Thoracic aorta (tissue), 2 donors: Measurements from ENCODE around the gene CBX2. TPM values are rescaled to one million over a fixed set of nuclear protein-coding genes. Genes with fewer than 3 reads are reported as not detected.
"Not testable (repeated sequence)": the region's sequence is repeated elsewhere in the genome, so short reads cannot be mapped to it uniquely, and the experiment has no call there.

Experiments
- ATAC-seq: fragments of 150-250 bp; one replicate; pipeline ENCODE4 v1.8.0; 2017; ENCODE audit warnings: low read depth; ENCODE audit not compliant: insufficient number of reproducible peaks, low FRiP score
- DNase-seq: peaks from one replicate; pipeline ENCODE4 v3.0.0-alpha.2; 2020; ENCODE audit warnings: low spot score
- H3K27ac ChIP-seq, 2 donors: fragments of 200-600 bp; sonication (generic); 1 replicate in 1 of 2; 2 replicates in 1 of 2; pipeline ENCODE4 v1.5.1; 2016; ENCODE audit warnings: mild to moderate bottlenecking in 2 of 2, moderate library complexity in 2 of 2
- H3K27me3 ChIP-seq: fragments of 200-600 bp; sonication (generic); replicated peaks from 2 replicates; pipeline ENCODE4 v1.6.0; 2016; ENCODE audit warnings: mild to moderate bottlenecking; ENCODE audit not compliant: insufficient read depth
- H3K36me3 ChIP-seq: fragments of 200-600 bp; sonication (generic); one replicate; pipeline ENCODE4 v1.5.1; 2016
- H3K4me1 ChIP-seq, 2 donors: fragments of 200-600 bp; sonication (generic); 1 replicate in 1 of 2; 2 replicates in 1 of 2; pipeline versions ENCODE4 v1.5.1 to v1.6.0; 2016; ENCODE audit warnings: low read depth in 2 of 2, mild to moderate bottlenecking in 1 of 2; ENCODE audit not compliant: control insufficient read depth in 1 of 2
- H3K4me3 ChIP-seq: fragments of 200-600 bp; sonication (generic); 2 replicates; pipeline ENCODE4 v1.5.1; 2016; ENCODE audit warnings: mild to moderate bottlenecking
- H3K9me3 ChIP-seq: fragments of 200-600 bp; sonication (generic); 2 replicates; pipeline ENCODE4 v1.5.1; 2016
- CTCF ChIP-seq: fragments of 200-600 bp; sonication (generic); IDR thresholded peaks from one replicate; pipeline ENCODE4 v1.5.1; 2019; ENCODE audit warnings: antibody characterized with exemption
- total RNA-seq, 2 donors: library from RNA; depleted of rRNA; stranded (reverse); fragments of >200 nt; gene quantifications; one replicate each; pipeline versions ENCODE4 v1.1.0 to v1.2.3, GENCODE V29; 2016

The CBX2 gene
- total RNA-seq, 2 donors from 2014 or later, result 0.14 TPM; not detected in 1

- H3K36me3 ChIP-seq, result no peaks in the 10 kb centered on the region
- H3K27ac ChIP-seq, result no peak overlapping the region
- peaks cover 0 to 6% of the 10 kb centered on the region in 2 donors for H3K4me1 ChIP-seq
- DNase-seq (no peak), ATAC-seq (no peak)
- no peak overlapping the region for H3K4me3 ChIP-seq
- peaks cover 29% of the 10 kb centered on the region for H3K27me3 ChIP-seq
- no peaks in the 10 kb centered on the region for H3K9me3 ChIP-seq
- no peak for TF ChIP-seq CTCF
Observed at GRCh38 chr17:79752175-79752574, 25.8 kb upstream of the CBX2 start.

- no peaks in the 10 kb centered on the region for H3K4me1 ChIP-seq
- no peaks in the 10 kb centered on the region for H3K36me3 ChIP-seq
- H3K27me3 ChIP-seq, result peaks cover 17% of the 10 kb centered on the region
- ATAC-seq (no peak), DNase-seq (no peak)
- H3K27ac ChIP-seq, result no peak overlapping the region
- H3K9me3 ChIP-seq, result no peaks in the 10 kb centered on the region
- no peak for TF ChIP-seq CTCF
- no peak overlapping the region for H3K4me3 ChIP-seq
Observed at GRCh38 chr17:79754370-79754769, 23.6 kb upstream of the CBX2 start.

GRCh38 chr17:79754903-79755302, 23.0 kb upstream of the CBX2 start:
- DNase-seq, ATAC-seq, H3K4me3 ChIP-seq, H3K36me3 ChIP-seq, H3K4me1 ChIP-seq, H3K27ac ChIP-seq, H3K9me3 ChIP-seq: not testable (repeated sequence)
- peaks cover 12% of the 10 kb centered on the region for H3K27me3 ChIP-seq

- no peaks in the 10 kb centered on the region for H3K4me1 ChIP-seq
- no peaks in the 10 kb centered on the region for H3K9me3 ChIP-seq
- no peak overlapping the region for H3K27ac ChIP-seq
- H3K27me3 ChIP-seq, result peaks cover 6% of the 10 kb centered on the region
- H3K4me3 ChIP-seq, result no peak overlapping the region
- H3K36me3 ChIP-seq, result no peaks in the 10 kb centered on the region
- ATAC-seq (no peak), DNase-seq (no peak)
- no peak for TF ChIP-seq CTCF
Observed at GRCh38 chr17:79755591-79755990, 22.4 kb upstream of the CBX2 start.

GRCh38 chr17:79757140-79757745, 20.7 kb upstream of the CBX2 start:
- Histone ChIP-seq H3K27ac (no peak overlapping the region), H3K4me1 (no peaks in the 10 kb centered on the region), H3K36me3 (no peaks in the 10 kb centered on the region), H3K9me3 (no peaks in the 10 kb centered on the region), H3K27me3 (no peaks in the 10 kb centered on the region), H3K4me3 (no peak overlapping the region)
- no peak for DNase-seq
- TF ChIP-seq CTCF, result no peak
- no peak for ATAC-seq

- no peak for ATAC-seq
- no peak overlapping the region for H3K4me3 ChIP-seq
- H3K27ac ChIP-seq, result no peak overlapping the region
- DNase-seq, result no peak
- no peak for TF ChIP-seq CTCF
- no peaks in the 10 kb centered on the region for H3K9me3 ChIP-seq
- no peaks in the 10 kb centered on the region for H3K36me3 ChIP-seq
- H3K27me3 ChIP-seq, result no peaks in the 10 kb centered on the region
- no peaks in the 10 kb centered on the region for H3K4me1 ChIP-seq
Observed at GRCh38 chr17:79758271-79758670, 19.7 kb upstream of the CBX2 start.
